ENCODE measurements around the gene AKR1C2. TPM values are rescaled to one million over a fixed set of nuclear protein-coding genes. Genes with fewer than 3 reads are reported as not detected.
"Not testable (repeated sequence)": the region's sequence is repeated elsewhere in the genome, so short reads cannot be mapped to it uniquely, and the experiment has no call there.

AKR1C2 gene
- total RNA-seq, 1 experiment from 2014 or later, result 1,997 TPM

GRCh38 chr10:4942931-4943330 is 60.7 kb downstream of the AKR1C2 start:
- H3K27me3 ChIP-seq (ENCODE audit: insufficient read depth, low read depth); H3K4me3 ChIP-seq; H3K9me3 ChIP-seq (ENCODE audit: insufficient read depth, low read depth); H2AFZ ChIP-seq; H3K36me3 ChIP-seq (ENCODE audit: low read depth); H3K9me2 ChIP-seq (ENCODE audit: insufficient read depth); CTCF ChIA-PET; BruUV-seq (replicated peaks); H4K20me1 ChIP-seq (ENCODE audit: insufficient read depth); H3K79me2 ChIP-seq (ENCODE audit: low read depth): not testable (repeated sequence)
- POLR2A ChIA-PET (ENCODE audit: unreplicated experiment), result interaction anchor here (0.6 to 1.1 kb wide), 2 partner anchors 68 to 75 kb away, joined by 3 to 15 read pairs; no protein-coding TSS in a partner anchor
- intact Hi-C loops (cut with micrococcal nuclease; ENCODE audit: unreplicated experiment), result loop anchor here (5.0 kb wide), 1 partner anchor 76 kb away; no protein-coding TSS in a partner anchor
- peaks cover 56% of the 10 kb centered on the region for H3F3A ChIP-seq (ENCODE audit: insufficient read depth, low read depth)
- DNase-seq, result peak; percentile 46 to 75
- H3K4me1 ChIP-seq (replicated peaks; ENCODE audit: insufficient read depth), result peaks cover 89% of the 10 kb centered on the region
- H3K27ac ChIP-seq, result peak overlapping the region; percentile 100
- peak overlapping the region; percentile 59 for H3K4me2 ChIP-seq

GRCh38 chr10:4941540-4942330 is 61.9 kb downstream of the AKR1C2 start:
- BruUV-seq (replicated peaks), result TSS peak; percentile 89
- no peak overlapping the region for H2AFZ ChIP-seq
- no peaks in the 10 kb centered on the region for H4K20me1 ChIP-seq (ENCODE audit: insufficient read depth)
- H3K79me2 ChIP-seq (ENCODE audit: low read depth), result no peaks in the 10 kb centered on the region
- 0 out of 2 replicates have a peak, but pooled peaks cover 4% of the 10 kb centered on the region for H3K36me3 ChIP-seq (ENCODE audit: low read depth)
- DNase-seq, result peak; percentile 81 to 85
- intact Hi-C loops (cut with micrococcal nuclease; ENCODE audit: unreplicated experiment), result loop anchor here (1.0 to 5.0 kb wide), 2 partner anchors 74 to 92 kb away; no protein-coding TSS in a partner anchor
- ChIA-PET POLR2A (ENCODE audit: unreplicated experiment) (interaction anchor here (0.7 kb wide), 2 partner anchors 90 to 349 kb away, joined by 5 read pairs; no protein-coding TSS in a partner anchor), CTCF (interaction anchor here (0.7 kb wide), 1 partner anchor 1020 kb away, joined by 4 read pairs; no protein-coding TSS in a partner anchor)
- H3K27ac ChIP-seq, result peak overlapping the region; percentile 100
- peaks cover 77% of the 10 kb centered on the region for H3K4me1 ChIP-seq (replicated peaks; ENCODE audit: insufficient read depth)
- H3K9me3 ChIP-seq (ENCODE audit: insufficient read depth, low read depth), result peaks cover 8% of the 10 kb centered on the region; the same call in 1 of the 2 replicates
- H3K4me3 ChIP-seq, result no peak overlapping the region
- no peaks in the 10 kb centered on the region for H3K9me2 ChIP-seq (ENCODE audit: insufficient read depth)
- H3K27me3 ChIP-seq (ENCODE audit: insufficient read depth, low read depth), result no peaks in the 10 kb centered on the region
- peak overlapping the region; percentile 59 for H3K4me2 ChIP-seq
- no peak for TF ChIP-seq EZH2 (IDR thresholded peaks at IDR 0.05; ENCODE audit: low read depth)
- TF ChIP-seq, protein P1, sequence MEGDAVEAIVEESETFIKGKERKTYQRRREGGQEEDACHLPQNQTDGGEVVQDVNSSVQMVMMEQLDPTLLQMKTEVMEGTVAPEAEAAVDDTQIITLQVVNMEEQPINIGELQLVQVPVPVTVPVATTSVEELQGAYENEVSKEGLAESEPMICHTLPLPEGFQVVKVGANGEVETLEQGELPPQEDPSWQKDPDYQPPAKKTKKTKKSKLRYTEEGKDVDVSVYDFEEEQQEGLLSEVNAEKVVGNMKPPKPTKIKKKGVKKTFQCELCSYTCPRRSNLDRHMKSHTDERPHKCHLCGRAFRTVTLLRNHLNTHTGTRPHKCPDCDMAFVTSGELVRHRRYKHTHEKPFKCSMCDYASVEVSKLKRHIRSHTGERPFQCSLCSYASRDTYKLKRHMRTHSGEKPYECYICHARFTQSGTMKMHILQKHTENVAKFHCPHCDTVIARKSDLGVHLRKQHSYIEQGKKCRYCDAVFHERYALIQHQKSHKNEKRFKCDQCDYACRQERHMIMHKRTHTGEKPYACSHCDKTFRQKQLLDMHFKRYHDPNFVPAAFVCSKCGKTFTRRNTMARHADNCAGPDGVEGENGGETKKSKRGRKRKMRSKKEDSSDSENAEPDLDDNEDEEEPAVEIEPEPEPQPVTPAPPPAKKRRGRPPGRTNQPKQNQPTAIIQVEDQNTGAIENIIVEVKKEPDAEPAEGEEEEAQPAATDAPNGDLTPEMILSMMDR (conservative IDR thresholded peaks at IDR 0.05), result no peak
- peaks cover 47% of the 10 kb centered on the region for H3F3A ChIP-seq (ENCODE audit: insufficient read depth, low read depth)

- H4K20me1 ChIP-seq (ENCODE audit: insufficient read depth); H3K4me3 ChIP-seq; CTCF ChIA-PET; H2AFZ ChIP-seq; H3K79me2 ChIP-seq (ENCODE audit: low read depth); DNase-seq; H3K9me2 ChIP-seq (ENCODE audit: insufficient read depth); H3K36me3 ChIP-seq (ENCODE audit: low read depth); H3K27me3 ChIP-seq (ENCODE audit: insufficient read depth, low read depth); H3K9me3 ChIP-seq (ENCODE audit: insufficient read depth, low read depth); POLR2A ChIA-PET (ENCODE audit: unreplicated experiment): not testable (repeated sequence)
- peak overlapping the region; percentile 48 for H3K4me2 ChIP-seq
- peaks cover 69% of the 10 kb centered on the region for H3K4me1 ChIP-seq (replicated peaks; ENCODE audit: insufficient read depth)
- BruUV-seq (replicated peaks), result TSS peak; percentile 92
- peak overlapping the region; percentile 100 for H3K27ac ChIP-seq
- intact Hi-C loops (cut with micrococcal nuclease; ENCODE audit: unreplicated experiment), result loop anchor here (1.0 to 5.0 kb wide), 2 partner anchors 74 to 92 kb away; no protein-coding TSS in a partner anchor
- peaks cover 47% of the 10 kb centered on the region for H3F3A ChIP-seq (ENCODE audit: insufficient read depth, low read depth)
Observed at GRCh38 chr10:4940909-4941308, 62.7 kb downstream of the AKR1C2 start.

- H3K36me3 ChIP-seq (ENCODE audit: low read depth); DNase-seq; POLR2A ChIA-PET (ENCODE audit: unreplicated experiment); BruUV-seq (replicated peaks); H4K20me1 ChIP-seq (ENCODE audit: insufficient read depth); H2AFZ ChIP-seq; H3K4me3 ChIP-seq; H3K9me3 ChIP-seq (ENCODE audit: insufficient read depth, low read depth); CTCF ChIA-PET; H3K9me2 ChIP-seq (ENCODE audit: insufficient read depth); H3K27me3 ChIP-seq (ENCODE audit: insufficient read depth, low read depth); H3K79me2 ChIP-seq (ENCODE audit: low read depth): not testable (repeated sequence)
- intact Hi-C loops (cut with micrococcal nuclease; ENCODE audit: unreplicated experiment), result loop anchor here (5.0 kb wide), 1 partner anchor 73 kb away; no protein-coding TSS in a partner anchor
- Histone ChIP-seq H3K27ac (peak overlapping the region; percentile 100), H3K4me2 (peak overlapping the region; percentile 48), H3F3A (ENCODE audit: insufficient read depth, low read depth) (peaks cover 47% of the 10 kb centered on the region), H3K4me1 (replicated peaks; ENCODE audit: insufficient read depth) (peaks cover 66% of the 10 kb centered on the region)
Observed at GRCh38 chr10:4940073-4940428, 63.6 kb downstream of the AKR1C2 start.
